K562 (cell line): ENCODE measurements around the gene NYAP1. TPM values are rescaled to one million over a fixed set of nuclear protein-coding genes. Genes with fewer than 3 reads are reported as not detected.

Experiments
- C11orf30 ChIP-seq: fragments of 450-650 bp; IDR thresholded peaks from 2 replicates; pipeline ENCODE4 v1.6.1; 2016; ENCODE audit warnings: low read depth, mild to moderate bottlenecking
- CBX3 ChIP-seq, 2 experiments: IDR thresholded peaks; 1 replicate in 1 of 2; 2 replicates in 1 of 2; pipeline ENCODE4 v1.6.1; 2012; ENCODE audit warnings: inconsistent platforms in 2 of 2, low read length in 2 of 2, borderline replicate concordance in 1 of 2, control low read depth in 1 of 2
- CEBPG ChIP-seq, 3 experiments: fragments of 200-800 bp in 1 of 3; sonication (Bioruptor generic) in 1 of 3; sonication (generic) in 1 of 3; formaldehyde crosslinking in 1 of 3; IDR thresholded peaks in 2 of 3; conservative IDR thresholded peaks in 1 of 3; 2 replicates each; pipeline versions ENCODE4 v1.6.1 to v1.8.0; 2016 to 2022; ENCODE audit warnings: missing compliant biosample characterization in 2 of 3, missing genetic modification characterization in 2 of 3, mild to moderate bottlenecking in 1 of 3, missing genetic modification reagents in 1 of 3
- COPS2 ChIP-seq: fragments of 450-650 bp; conservative IDR thresholded peaks from 2 replicates; pipeline ENCODE4 v1.6.1; 2016; ENCODE audit warnings: mild to moderate bottlenecking, moderate library complexity
- FOXA3 ChIP-seq, 2 experiments: fragments of 450-650 bp in 1 of 2; sonication (generic) in 1 of 2; formaldehyde crosslinking; IDR thresholded peaks in 1 of 2; conservative IDR thresholded peaks in 1 of 2; 2 replicates each; pipeline versions ENCODE4 v1.4.0 to v1.8.0; 2020 to 2022; ENCODE audit warnings: mild to moderate bottlenecking in 2 of 2, missing genetic modification reagents in 1 of 2
- HBP1 ChIP-seq: fragments of 450-650 bp; formaldehyde crosslinking; IDR thresholded peaks from 2 replicates; pipeline ENCODE4 v1.4.0; 2022; ENCODE audit warnings: missing genetic modification characterization
- MYC ChIP-seq, 2 experiments: fragments of 250-450 bp in 1 of 2; sonication (Bioruptor Pico) in 1 of 2; IDR thresholded peaks; 2 replicates each; pipeline versions ENCODE4 v1.5.1 to v1.6.1; 2012 to 2021; ENCODE audit warnings: low read depth in 2 of 2, borderline replicate concordance in 1 of 2, improper control_type of control experiment in 1 of 2, low read length in 1 of 2, mild to moderate bottlenecking in 1 of 2, moderate library complexity in 1 of 2
- NFYB ChIP-seq: IDR thresholded peaks from 2 replicates; pipeline ENCODE4 v1.6.1; 2011; ENCODE audit warnings: mild to moderate bottlenecking, moderate library complexity; ENCODE audit not compliant: insufficient read length; ENCODE audit errors: extremely low read depth
- RBFOX2 ChIP-seq: fragments of 200-400 bp; formaldehyde crosslinking; IDR thresholded peaks from 2 replicates; pipeline ENCODE4 v1.6.1; 2017; ENCODE audit warnings: low read depth, mild to moderate bottlenecking, low read length, moderate library complexity
- RBM25 ChIP-seq: fragments of 200-400 bp; formaldehyde crosslinking; IDR thresholded peaks from 2 replicates; pipeline ENCODE4 v1.6.1; 2018; ENCODE audit warnings: low read length, low read depth, moderate library complexity; ENCODE audit not compliant: severe bottlenecking
- RNF219 ChIP-seq: fragments of 250-450 bp; sonication (Bioruptor Pico); IDR thresholded peaks from 2 replicates; pipeline ENCODE4 v1.5.0; 2022; ENCODE audit warnings: mild to moderate bottlenecking
- SAP30 ChIP-seq: fragments of 200-600 bp; sonication (generic); IDR thresholded peaks from 2 replicates; pipeline ENCODE4 v1.6.1; 2012; ENCODE audit warnings: borderline replicate concordance, low read depth, mild to moderate bottlenecking, moderate library complexity, low read length, control low read depth, inconsistent platforms; ENCODE audit not compliant: insufficient read depth, poor library complexity, severe bottlenecking
- TRIM28 ChIP-seq: fragments of 450-650 bp; IDR thresholded peaks from 2 replicates; pipeline ENCODE4 v1.6.1; 2017
- U2AF1 ChIP-seq: fragments of 200-400 bp; formaldehyde crosslinking; optimal IDR thresholded peaks from 2 replicates; pipeline ENCODE3; 2017; ENCODE audit warnings: mild to moderate bottlenecking, low read depth, low read length, moderate library complexity
- WHSC1 ChIP-seq: IDR thresholded peaks from one replicate; pipeline ENCODE4 v1.6.1; 2012; ENCODE audit warnings: low read length, control low read depth, inconsistent platforms
- ZNF143 ChIP-seq: sonication (generic); formaldehyde crosslinking; IDR thresholded peaks from 2 replicates; pipeline ENCODE4 v1.9.0; 2022; ENCODE audit warnings: mild to moderate bottlenecking, missing genetic modification reagents
- ZNF197 ChIP-seq: fragments of 200-800 bp; sonication (Bioruptor generic); IDR thresholded peaks from 2 replicates; pipeline ENCODE4 v1.6.1; 2016; ENCODE audit warnings: low read depth, missing genetic modification characterization, missing compliant biosample characterization
- ZNF274 ChIP-seq: IDR thresholded peaks from 2 replicates; pipeline ENCODE4 v1.6.1; 2011; ENCODE audit warnings: low read depth, mild to moderate bottlenecking, low read length, moderate library complexity, borderline replicate concordance
- ZNF518B ChIP-seq: fragments of 250-450 bp; sonication (Bioruptor Pico); IDR thresholded peaks from 2 replicates; pipeline ENCODE4 v1.5.0; 2021; ENCODE audit warnings: mild to moderate bottlenecking, moderate library complexity
- polyA plus RNA-seq, 8 experiments: library from polyadenylated mRNA; depleted of rRNA in 4 of 8; stranded (reverse) in 5 of 8; unstranded in 3 of 8; fragments of >200 nt; fragmentation: Nextera tagmentation in 2 of 8; fragmentation: Illumina TruSeq in 1 of 8; extraction: Ambion mirVana in 2 of 8; extraction: Trizol in 1 of 8; gene quantifications; 2 replicates each; pipeline versions ENCODE4 v1.2.1 to v1.2.3, GENCODE V29; 2011 to 2014; ENCODE audit warnings: inconsistent platforms in 1 of 8, missing spikeins in 1 of 8
- total RNA-seq, 7 experiments: library from RNA; depleted of rRNA in 6 of 7; stranded (reverse); fragments of >200 nt in 6 of 7; fragmentation: Illumina TruSeq in 2 of 7; extraction: Trizol in 2 of 7; gene quantifications; 2 replicates each; pipeline versions ENCODE4 v1.2.1 to v1.2.3, GENCODE V29; 2011 to 2021; ENCODE audit warnings: low replicate concordance in 1 of 7

The NYAP1 gene
- total and polyA plus RNA-seq, 9 of the 15 experiments (the other 6 are each of a cell fraction or from before 2014, with no cell fraction given), result 0.11 to 0.88 (median 0.22) TPM; not detected in 2

- TF ChIP-seq RNF219 (CRISPR knock-in tag), result no peak
- peak; percentile 90 for TF ChIP-seq NFYB
- TF ChIP-seq COPS2, result no peak
- peak; percentile 98 for TF ChIP-seq RBFOX2
- peak; percentile 41; the same call in 1 of the 2 replicates for TF ChIP-seq C11orf30
- TF ChIP-seq ZNF274, result no peak
- TF ChIP-seq ZNF518B, result no peak
- TF ChIP-seq ZNF143 (CRISPR knock-in tag), result no peak
- peak; percentile 89 for TF ChIP-seq RBM25
- TF ChIP-seq CBX3 (IDR thresholded peaks at IDR 0.05; ENCODE audit: borderline replicate concordance in 1 of 2, low read length in 2 of 2), result peak in 1 of 2 experiments; percentile 84; a peak in 2 of 3 replicates
- peak; percentile 96 for TF ChIP-seq HBP1 (CRISPR knock-in tag)
- TF ChIP-seq MYC (IDR thresholded peaks at IDR 0.05; ENCODE audit: low read depth, low read length), result peak; percentile 82
- no peak for TF ChIP-seq MYC (CRISPR knock-in tag; IDR thresholded peaks at IDR 0.05; ENCODE audit: borderline replicate concordance, low read depth)
- TF ChIP-seq CEBPG (CRISPR knock-in tag; IDR thresholded peaks at IDR 0.05), result peak; percentile 83
- no peak for TF ChIP-seq CEBPG (tag; conservative IDR thresholded peaks at IDR 0.05 in 1 of 2, IDR thresholded peaks at IDR 0.05 in 1 of 2)
- TF ChIP-seq SAP30, result peak; percentile 99
- TF ChIP-seq FOXA3 (CRISPR knock-in tag; conservative IDR thresholded peaks at IDR 0.05 in 1 of 2, IDR thresholded peaks at IDR 0.05 in 1 of 2), result no peak
- TF ChIP-seq TRIM28, result no peak
- no peak for TF ChIP-seq U2AF1
- no peak for TF ChIP-seq WHSC1
- no peak for TF ChIP-seq ZNF197 (CRISPR knock-in tag)
Observed at GRCh38 chr7:100538654-100539435, 55.1 kb downstream of the NYAP1 start, which contains the start of gene AGFG2 (continued).
